GM18508 (cell line): ENCODE results near the gene TIGD4.

Source experiments
- ATAC-seq: cut with Tn5 transposase; IDR thresholded peaks from one replicate; pipeline ENCODE4 v1.9.1; 2021; ENCODE audit warnings: moderate number of reproducible peaks; ENCODE audit not compliant: insufficient read depth, unreplicated experiment

The TIGD4 gene

DNA sequence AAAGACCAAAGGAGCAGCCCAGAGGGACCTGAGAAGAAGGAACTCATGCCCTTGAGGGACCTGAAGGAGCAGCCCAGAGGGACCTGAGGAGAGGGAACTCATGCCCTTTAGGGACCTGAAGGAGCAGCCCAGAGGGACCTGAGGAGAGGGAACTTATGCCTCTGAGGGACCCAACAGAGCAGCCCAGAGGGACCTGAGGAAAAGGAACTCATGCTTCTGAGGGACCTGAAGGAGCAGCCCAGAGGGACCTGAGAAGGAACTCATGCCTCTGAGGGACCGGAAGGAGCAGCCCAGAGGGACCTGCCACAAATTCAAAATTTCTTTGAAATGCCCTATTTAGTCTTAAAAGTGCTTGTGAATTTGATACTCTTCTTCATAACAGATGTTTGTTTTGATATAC, 51.2 kb downstream of the TIGD4 start:
- no peak for ATAC-seq

GRCh38 chr4:152727784-152728183, 51.7 kb downstream of the TIGD4 start:
- no peak for ATAC-seq

DNA sequence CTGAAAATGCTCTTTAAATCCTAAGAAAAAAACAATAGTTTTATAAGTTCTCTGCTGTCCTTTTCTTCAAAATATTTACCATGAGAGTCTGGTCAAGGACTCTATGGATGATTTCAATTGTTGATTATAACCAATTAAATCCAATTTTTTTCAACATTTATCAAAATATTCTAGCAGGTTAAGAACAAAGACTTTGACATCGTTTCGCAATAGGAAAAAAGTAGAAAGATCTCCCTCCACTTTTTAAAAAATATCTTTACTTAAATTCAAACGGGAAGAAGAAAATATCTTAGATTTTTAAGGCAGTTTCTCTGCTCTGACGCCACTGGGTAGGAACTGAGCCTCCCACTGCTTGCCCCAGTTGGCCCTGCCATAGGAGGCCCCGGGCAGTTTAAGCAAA, 55.0 kb downstream of the TIGD4 start:
- ATAC-seq: no peak

DNA sequence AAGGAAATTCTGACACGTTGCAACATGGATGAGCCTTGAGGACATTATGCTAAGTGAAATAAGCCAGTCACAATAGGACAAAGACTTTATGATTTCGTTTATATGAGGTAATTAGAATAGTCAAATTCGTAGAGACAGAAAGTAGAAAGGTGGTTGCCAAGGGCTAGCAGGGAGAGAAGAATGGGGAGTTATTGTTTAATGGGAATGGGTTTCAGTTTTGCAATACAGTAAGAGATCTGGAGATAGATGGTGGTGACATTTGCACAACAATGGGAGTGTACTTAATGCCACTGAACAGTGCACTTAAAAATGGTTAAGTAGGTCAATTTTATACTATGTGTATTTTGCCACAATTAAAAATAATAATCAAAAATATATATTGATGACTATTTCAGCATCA, 56.3 kb downstream of the TIGD4 start:
- ATAC-seq: no peak

DNA sequence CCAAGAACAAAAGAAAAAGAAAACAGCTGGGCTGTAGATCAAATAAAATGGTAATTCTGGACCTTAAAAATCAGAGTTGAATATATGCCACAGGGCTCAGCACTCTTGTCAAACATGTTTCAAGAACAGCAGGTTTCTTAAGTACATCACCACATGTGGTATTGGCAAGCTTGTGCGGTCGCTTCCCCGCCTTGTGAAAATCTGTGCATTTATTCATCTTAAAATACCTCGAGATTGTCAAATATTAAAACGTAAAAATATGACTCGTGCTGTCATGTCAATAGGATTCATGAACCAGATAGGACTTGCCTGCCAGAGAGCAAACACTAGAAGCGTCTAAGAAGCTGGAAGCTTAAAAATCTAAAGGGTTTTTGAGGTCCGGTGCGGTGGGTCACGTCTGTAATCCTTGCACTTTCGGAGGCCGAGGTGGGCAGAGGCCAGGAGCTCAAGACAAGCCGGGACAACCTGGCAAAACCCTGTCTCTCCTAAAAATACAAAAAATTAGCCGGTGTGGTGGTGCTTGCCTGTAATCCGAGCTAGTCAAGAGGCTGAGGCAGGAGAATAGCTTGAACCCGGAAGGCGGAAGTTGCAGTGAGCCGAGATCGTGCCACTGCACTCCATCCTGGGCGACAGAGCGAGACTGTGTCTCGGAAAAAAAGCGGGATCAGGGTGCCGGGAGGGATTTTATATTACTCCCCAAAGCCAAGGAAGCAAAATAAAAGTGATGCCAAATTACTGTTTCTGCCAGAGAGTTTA, 59.6 kb downstream of the TIGD4 start:
- no peak for ATAC-seq
